Stimulated activated memory B cell treated with anti-CD40 and anti-IgM and Interleukin-4, amounts not matched to agents 10 μg/mL and 1 μg/mL and 100 μg/mL, for 72 hours (primary cell): ENCODE results near the gene MPEG1.
A peak's percentile ranks its signal among the peaks of the same experiment; 100 is the strongest.

ENCODE experiments used
- ATAC-seq: fragments of 150-1000 bp; cut with Tn5 transposase; 2 replicates; pipeline ENCODE4 v1.10.0; 2021
- H3K27ac Mint-ChIP-seq: one replicate; pipeline ENCODE4 v1.8.0; 2022; ENCODE audit warnings: mild to moderate bottlenecking, mixed read lengths
- H3K27me3 Mint-ChIP-seq: one replicate; pipeline ENCODE4 v1.8.0; 2022; ENCODE audit warnings: mixed read lengths
- H3K36me3 Mint-ChIP-seq: one replicate; pipeline ENCODE4 v1.8.0; 2022; ENCODE audit warnings: mixed read lengths
- H3K4me1 Mint-ChIP-seq: one replicate; pipeline ENCODE4 v1.8.0; 2022; ENCODE audit warnings: mixed read lengths
- H3K4me3 Mint-ChIP-seq: one replicate; pipeline ENCODE4 v1.8.0; 2022; ENCODE audit warnings: mild to moderate bottlenecking, moderate library complexity, mixed read lengths
- H3K9me3 Mint-ChIP-seq: one replicate; pipeline ENCODE4 v1.8.0; 2022; ENCODE audit warnings: mixed read lengths

MPEG1 gene, protein sequence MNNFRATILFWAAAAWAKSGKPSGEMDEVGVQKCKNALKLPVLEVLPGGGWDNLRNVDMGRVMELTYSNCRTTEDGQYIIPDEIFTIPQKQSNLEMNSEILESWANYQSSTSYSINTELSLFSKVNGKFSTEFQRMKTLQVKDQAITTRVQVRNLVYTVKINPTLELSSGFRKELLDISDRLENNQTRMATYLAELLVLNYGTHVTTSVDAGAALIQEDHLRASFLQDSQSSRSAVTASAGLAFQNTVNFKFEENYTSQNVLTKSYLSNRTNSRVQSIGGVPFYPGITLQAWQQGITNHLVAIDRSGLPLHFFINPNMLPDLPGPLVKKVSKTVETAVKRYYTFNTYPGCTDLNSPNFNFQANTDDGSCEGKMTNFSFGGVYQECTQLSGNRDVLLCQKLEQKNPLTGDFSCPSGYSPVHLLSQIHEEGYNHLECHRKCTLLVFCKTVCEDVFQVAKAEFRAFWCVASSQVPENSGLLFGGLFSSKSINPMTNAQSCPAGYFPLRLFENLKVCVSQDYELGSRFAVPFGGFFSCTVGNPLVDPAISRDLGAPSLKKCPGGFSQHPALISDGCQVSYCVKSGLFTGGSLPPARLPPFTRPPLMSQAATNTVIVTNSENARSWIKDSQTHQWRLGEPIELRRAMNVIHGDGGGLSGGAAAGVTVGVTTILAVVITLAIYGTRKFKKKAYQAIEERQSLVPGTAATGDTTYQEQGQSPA

DNA sequence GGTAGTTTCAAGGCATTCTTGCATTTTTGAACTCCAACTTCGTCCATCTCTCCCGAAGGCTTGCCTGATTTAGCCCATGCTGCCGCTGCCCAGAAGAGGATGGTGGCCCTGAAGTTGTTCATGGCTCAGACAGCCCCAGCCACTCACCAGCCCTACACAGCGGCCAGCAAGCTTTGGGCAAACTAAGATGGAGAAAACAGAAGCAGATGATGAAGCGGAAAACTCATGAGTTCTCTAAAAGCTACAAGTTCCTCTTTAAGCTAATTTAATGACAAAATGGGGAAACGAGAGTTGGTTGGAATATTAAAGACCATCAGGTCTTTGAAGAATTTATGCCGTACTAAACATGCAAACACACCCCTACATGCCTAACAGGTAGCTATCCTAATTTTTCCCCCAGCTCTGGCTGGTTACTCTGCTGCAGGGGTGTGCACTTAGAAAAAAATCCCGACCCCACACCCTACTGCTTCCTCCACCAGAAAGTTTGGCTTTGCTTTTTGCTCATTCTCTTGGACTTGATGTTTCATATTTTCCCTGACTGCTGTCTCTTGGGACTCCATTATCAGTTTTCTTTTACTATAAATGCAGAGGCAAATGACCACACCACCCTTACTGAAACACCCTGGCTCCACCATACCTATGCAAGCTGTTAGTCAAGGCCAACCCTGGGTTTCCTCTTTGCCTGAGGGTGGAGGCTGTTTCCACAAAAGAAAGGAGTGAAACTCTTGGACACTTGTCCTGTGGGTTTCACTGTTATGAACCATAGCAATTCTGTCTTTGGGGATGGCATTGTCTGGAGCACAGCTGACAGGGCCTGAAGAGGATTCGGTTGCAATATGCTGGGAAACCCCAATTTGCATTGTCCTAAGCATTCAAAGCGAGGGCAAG lies at the start of gene MPEG1:
TSS of gene MPEG1 (minus strand) at position 184 of the 888 bp plus-strand sequence. CDS start at position 122, 62 bp downstream.
- peak within 1 kb of the TSS; percentile 92 for H3K27ac Mint-ChIP-seq
- peak; percentile 63 for ATAC-seq
- H3K9me3 Mint-ChIP-seq: peaks cover 3% of the 10 kb centered on the region
- peaks cover 93% of the 10 kb centered on the region for H3K4me1 Mint-ChIP-seq
- peak within 1 kb of the TSS; percentile 93 for H3K4me3 Mint-ChIP-seq
- H3K27me3 Mint-ChIP-seq: no peaks in the 10 kb centered on the region
- H3K36me3 Mint-ChIP-seq: peaks cover 5% of the 10 kb centered on the region

DNA sequence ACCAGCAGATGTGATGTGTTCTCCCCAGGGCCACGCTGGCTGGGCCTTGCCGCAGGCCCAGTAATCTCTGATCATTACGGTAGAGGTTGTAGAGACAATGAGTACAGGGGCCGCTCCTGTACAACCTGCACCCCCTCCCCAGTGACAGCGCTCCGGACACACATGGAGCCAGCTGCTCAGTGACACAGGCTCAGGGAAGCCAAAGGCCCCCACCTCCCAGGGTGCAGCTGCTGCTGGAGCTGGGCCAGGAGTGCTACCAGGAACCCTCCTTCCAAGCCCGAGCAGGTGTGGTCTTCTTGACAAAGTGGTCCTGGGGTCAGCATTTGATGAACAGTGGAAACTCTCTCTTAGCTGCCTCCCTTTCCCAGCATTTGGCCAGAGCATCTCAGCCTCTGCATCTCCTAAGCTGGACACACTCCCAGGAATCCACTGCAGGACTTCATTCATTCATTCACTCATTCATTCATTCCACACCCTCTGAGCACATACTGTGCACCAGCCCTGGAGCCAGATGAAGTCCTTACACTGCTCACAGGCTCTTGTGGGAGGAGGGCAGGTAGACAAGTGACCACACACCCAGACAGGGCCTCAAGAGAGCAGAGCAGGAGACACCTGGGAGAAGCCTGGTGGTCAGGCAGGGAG lies 49.6 kb upstream of the MPEG1 start:
- Mint-ChIP-seq H3K4me3 (no peak overlapping the region), H3K36me3 (no peaks in the 10 kb centered on the region), H3K4me1 (peaks cover 68% of the 10 kb centered on the region), H3K27ac (no peak overlapping the region), H3K27me3 (no peaks in the 10 kb centered on the region), H3K9me3 (no peaks in the 10 kb centered on the region)
- ATAC-seq: no peak

DNA sequence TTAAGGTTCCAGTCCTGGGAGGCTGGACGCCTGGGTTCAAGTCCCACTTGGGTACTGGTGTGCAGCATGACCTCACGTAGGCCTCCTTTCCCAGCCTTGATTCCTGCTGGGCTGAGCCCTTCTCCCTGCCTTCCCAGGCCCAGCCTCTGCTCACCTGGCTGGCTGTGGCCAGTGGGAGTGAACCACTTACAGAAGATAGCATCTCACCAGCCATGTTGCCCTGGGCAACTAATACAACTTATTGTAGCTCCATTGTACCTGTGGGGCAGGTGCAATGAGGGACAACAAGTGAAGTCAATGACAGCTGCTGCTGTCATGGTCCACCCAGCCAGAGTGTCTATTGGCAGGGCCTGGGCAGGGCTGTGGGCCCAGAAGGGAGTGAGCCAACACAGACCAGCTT lies 48.4 kb upstream of the MPEG1 start:
- H3K4me3 Mint-ChIP-seq: no peak overlapping the region
- no peak overlapping the region for H3K27ac Mint-ChIP-seq
- H3K27me3 Mint-ChIP-seq: no peaks in the 10 kb centered on the region
- H3K9me3 Mint-ChIP-seq: no peaks in the 10 kb centered on the region
- H3K36me3 Mint-ChIP-seq: no peaks in the 10 kb centered on the region
- peaks cover 57% of the 10 kb centered on the region for H3K4me1 Mint-ChIP-seq
- ATAC-seq: no peak

DNA sequence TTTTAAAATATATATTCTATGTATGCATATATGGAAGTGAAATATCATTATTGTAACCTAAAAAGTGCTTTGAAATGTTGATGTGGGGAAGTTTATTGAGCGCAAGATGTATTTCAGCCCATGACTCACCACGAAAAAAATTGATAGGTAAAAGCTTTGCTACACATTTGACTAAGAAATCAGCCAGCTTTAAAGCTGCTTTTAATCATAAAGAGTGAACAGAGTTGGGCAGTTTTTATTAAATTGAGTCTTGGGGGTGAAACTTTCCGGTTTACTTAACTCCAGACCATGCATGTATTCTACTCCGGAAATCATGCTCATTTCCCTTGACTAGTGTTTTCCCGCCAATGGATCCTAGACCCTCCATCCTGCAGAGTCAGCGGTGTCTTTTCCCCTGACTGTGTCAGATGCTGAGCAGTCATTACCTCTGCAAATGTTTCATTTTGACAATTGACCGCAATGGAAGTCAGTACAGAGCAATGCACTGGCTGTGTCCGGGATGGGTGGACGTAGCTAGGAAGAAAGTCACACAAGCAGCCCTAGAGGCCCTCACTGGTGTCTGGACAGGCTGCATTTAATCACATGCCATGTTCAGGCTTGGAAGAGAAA lies 47.2 kb upstream of the MPEG1 start:
- H3K27ac Mint-ChIP-seq: no peak overlapping the region
- no peaks in the 10 kb centered on the region for H3K27me3 Mint-ChIP-seq
- no peaks in the 10 kb centered on the region for H3K36me3 Mint-ChIP-seq
- peak; percentile 21 for ATAC-seq
- H3K4me3 Mint-ChIP-seq: no peak overlapping the region
- no peaks in the 10 kb centered on the region for H3K9me3 Mint-ChIP-seq
- H3K4me1 Mint-ChIP-seq: peaks cover 52% of the 10 kb centered on the region

DNA sequence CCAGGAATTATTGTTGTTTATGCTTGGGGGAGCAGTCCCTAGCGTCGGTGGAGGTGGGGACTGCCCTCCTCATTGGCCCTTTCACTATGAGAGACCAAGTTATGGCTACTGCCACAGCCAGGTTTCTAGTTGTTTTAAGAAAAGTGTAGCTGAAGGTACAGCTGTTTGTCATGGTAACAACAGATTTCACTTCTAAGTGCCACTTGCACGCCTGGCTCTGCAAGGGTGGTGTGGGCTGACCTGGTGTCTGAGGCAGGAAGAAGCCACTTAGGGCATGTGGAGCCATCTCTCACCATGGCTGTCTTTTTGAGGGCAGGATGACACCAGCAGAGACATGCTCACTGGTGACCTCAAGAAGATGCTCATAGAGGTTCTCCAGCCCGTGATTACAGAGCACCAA lies 46.3 kb upstream of the MPEG1 start:
- Mint-ChIP-seq H3K9me3 (no peaks in the 10 kb centered on the region), H3K27me3 (no peaks in the 10 kb centered on the region), H3K27ac (no peak overlapping the region), H3K4me3 (no peak overlapping the region), H3K4me1 (peaks cover 55% of the 10 kb centered on the region), H3K36me3 (no peaks in the 10 kb centered on the region)
- ATAC-seq: no peak

DNA sequence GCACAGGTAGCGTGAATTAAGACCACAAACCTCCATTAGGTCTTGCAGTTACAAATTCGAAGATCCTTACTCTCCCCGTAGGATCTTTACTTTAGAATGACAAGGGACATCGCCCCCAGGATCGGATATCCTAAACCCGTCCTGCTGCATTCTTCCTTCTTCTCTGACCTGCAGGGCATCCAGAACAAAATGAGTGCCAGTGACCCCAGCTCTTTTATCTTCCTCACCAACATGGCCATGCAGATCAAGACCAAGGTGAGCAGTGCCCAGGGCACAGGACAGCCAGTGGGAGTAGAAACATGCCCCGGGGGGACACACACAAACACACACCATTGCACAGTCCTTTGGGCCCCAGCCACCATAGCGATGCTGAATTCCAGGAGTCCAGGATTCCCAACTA lies 42.6 kb upstream of the MPEG1 start:
- Mint-ChIP-seq H3K4me3 (no peak overlapping the region), H3K4me1 (peaks cover 32% of the 10 kb centered on the region), H3K36me3 (no peaks in the 10 kb centered on the region), H3K27ac (no peak overlapping the region), H3K27me3 (no peaks in the 10 kb centered on the region), H3K9me3 (no peaks in the 10 kb centered on the region)
- ATAC-seq: no peak

DNA sequence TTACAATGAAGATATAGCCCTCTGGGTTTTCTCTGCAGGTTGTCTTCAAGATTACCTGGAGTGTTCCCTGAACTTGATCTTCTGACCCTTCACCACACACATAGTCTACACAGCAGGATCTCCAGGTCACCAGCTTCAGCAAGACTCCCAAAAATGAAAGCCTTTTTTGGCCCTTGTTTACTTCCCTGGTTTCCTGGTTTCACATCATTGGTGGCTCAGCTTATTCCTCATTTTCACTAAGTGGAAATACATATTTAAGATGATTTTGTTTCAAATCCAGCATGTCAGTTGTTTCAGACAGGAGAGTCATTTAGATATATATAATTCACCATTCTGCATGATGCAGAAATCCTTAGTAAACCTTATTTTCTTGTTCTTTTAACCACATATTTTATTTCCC lies 41.6 kb upstream of the MPEG1 start:
- Mint-ChIP-seq H3K4me1 (peaks cover 23% of the 10 kb centered on the region), H3K9me3 (no peaks in the 10 kb centered on the region), H3K27me3 (no peaks in the 10 kb centered on the region), H3K4me3 (no peak overlapping the region), H3K27ac (peak overlapping the region; percentile 59), H3K36me3 (no peaks in the 10 kb centered on the region)
- no peak for ATAC-seq

DNA sequence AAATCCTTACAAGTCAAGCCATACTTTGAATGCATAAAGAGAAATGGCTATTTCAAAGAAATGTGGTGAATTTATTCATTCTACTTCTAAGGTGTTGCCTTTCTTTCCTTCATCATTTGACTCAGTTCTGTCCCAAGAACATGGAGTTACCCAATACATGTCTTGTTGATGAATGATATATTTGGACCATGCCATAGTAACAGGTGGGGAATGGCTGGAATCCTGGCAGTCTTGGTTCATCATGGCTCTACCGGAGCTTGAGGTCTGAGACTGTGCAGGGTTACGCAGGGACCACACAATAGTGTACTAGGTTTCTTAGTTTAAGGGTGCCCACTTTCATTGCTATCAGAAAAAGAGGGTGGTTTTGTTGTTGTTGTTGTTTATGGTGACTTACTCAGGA lies 40.3 kb upstream of the MPEG1 start:
- Mint-ChIP-seq H3K27me3 (no peaks in the 10 kb centered on the region), H3K4me1 (peaks cover 20% of the 10 kb centered on the region), H3K9me3 (no peaks in the 10 kb centered on the region), H3K27ac (no peak overlapping the region), H3K36me3 (no peaks in the 10 kb centered on the region), H3K4me3 (no peak overlapping the region)
- ATAC-seq: no peak

DNA sequence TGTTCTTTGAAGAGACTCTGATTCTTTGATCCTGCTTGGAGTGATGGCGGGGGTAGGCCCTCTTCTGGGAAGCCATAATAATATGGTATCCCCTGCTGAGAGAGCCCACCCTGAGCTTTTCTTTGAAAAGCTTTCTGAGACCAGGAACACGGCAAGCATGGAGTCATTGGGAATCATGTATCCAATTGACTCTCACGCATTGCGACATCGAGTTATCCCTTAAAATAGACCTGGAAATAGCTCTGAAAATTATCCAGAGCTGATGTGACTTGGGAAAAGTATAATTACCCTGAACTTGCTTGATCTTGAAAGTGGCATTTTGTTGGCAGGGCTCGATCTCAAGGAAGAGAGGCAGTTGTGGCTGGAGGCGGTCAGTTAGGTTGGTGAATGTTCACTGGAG lies 36.8 kb upstream of the MPEG1 start:
- Mint-ChIP-seq H3K9me3 (peaks cover 2% of the 10 kb centered on the region), H3K27ac (no peak overlapping the region), H3K4me1 (peaks cover 17% of the 10 kb centered on the region), H3K36me3 (no peaks in the 10 kb centered on the region), H3K4me3 (no peak overlapping the region), H3K27me3 (no peaks in the 10 kb centered on the region)
- no peak for ATAC-seq

DNA sequence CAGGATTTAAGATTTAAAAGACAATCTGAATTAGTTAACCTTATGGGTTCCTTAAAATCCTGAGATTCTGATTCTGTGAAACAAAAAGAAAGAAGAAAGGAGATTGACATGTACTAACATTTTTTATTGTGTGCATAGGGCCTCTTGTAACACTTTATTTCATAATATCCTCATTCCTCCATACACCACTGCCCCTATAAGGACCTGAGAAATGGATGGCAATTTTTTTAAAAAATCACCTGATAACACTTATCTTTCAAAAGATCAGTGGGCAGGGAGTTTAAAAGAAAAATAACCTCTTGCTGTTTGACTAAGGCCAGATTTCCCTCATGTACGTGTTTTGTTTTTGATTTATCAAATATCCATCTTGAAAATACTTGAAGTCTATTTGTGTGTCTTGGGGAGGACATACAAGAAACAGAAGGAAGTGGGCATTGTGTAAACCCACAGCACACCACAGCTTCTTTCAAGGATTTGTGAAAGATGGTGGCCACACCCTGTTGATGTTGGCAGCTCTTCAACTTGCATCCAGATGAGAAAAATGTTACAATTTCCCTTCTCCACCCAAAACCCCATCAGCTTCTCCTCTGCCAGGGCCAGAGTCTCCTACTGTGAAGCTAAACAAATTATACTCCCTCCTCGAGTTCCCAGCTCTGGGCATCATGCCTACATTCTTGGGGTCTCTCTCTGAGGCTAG lies 35.0 kb upstream of the MPEG1 start:
- H3K27me3 Mint-ChIP-seq: no peaks in the 10 kb centered on the region
- H3K4me3 Mint-ChIP-seq: no peak overlapping the region
- H3K36me3 Mint-ChIP-seq: no peaks in the 10 kb centered on the region
- peaks cover 2% of the 10 kb centered on the region for H3K9me3 Mint-ChIP-seq
- no peak overlapping the region for H3K27ac Mint-ChIP-seq
- ATAC-seq: no peak
- H3K4me1 Mint-ChIP-seq: peaks cover 5% of the 10 kb centered on the region

DNA sequence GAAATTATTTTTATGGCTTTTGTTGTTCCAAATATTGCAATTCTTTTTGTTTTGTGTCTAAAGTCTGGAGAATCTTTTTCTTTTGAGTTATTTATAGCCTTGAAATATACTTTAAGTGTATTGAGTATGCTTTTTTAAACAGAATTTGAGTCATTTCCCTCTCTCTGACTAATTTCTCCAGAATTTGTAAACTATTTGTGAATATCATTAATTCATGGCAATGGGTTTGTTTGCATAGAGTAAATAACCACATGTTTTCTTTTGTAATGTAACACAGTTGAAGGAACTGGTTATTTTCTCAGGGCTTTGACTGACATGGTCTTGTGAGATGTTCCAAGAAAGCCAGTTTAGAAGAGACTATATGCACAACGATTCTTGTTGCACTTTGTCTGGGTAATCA lies 30.9 kb upstream of the MPEG1 start:
- Mint-ChIP-seq H3K4me3 (no peak overlapping the region), H3K4me1 (peaks cover 5% of the 10 kb centered on the region), H3K27ac (no peak overlapping the region), H3K9me3 (peaks cover 10% of the 10 kb centered on the region), H3K36me3 (peaks cover 5% of the 10 kb centered on the region), H3K27me3 (no peaks in the 10 kb centered on the region)
- no peak for ATAC-seq

DNA sequence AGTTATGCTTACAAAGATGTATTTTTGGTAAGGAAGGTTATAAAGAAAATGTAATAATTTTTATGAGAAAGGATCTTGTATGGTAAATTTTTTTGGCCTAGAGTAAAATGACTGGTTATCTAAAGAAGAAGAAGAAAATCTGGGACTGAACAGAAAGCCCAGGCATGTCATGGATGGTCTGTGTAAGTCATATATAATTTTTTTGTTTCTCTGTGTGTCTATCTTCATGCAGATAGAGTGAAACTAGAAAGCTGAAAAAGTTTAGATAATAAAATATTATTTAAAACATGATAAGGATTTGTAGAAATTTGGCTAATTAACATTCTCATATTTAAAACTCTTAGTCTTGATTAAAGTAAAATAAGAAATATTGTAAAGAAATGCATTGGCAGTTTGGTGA lies 27.6 kb upstream of the MPEG1 start:
- Mint-ChIP-seq H3K27me3 (no peaks in the 10 kb centered on the region), H3K27ac (no peak overlapping the region), H3K4me1 (no peaks in the 10 kb centered on the region), H3K36me3 (peaks cover 15% of the 10 kb centered on the region), H3K9me3 (peaks cover 19% of the 10 kb centered on the region), H3K4me3 (no peak overlapping the region)
- no peak for ATAC-seq

DNA sequence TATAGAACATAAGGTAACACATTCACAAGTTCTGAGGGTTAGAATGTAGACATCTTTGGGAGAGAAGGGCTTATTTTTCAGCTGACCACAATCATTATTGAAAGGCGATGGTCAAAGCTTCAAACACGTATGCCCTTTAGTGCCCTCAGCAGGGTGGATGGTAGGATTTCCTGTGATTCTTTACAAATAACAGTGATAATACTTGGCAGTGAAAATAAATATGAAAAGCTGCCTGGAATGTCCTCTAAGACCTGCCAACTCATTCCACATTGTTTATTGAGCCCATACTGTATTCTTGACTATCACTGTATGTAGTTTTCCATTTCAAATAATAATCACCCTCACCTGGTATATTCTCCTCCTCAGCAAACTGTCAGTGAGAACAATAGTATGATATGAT lies 13.7 kb upstream of the MPEG1 start:
- H3K27me3 Mint-ChIP-seq: no peaks in the 10 kb centered on the region
- peaks cover 5% of the 10 kb centered on the region for H3K36me3 Mint-ChIP-seq
- no peak overlapping the region for H3K27ac Mint-ChIP-seq
- H3K4me1 Mint-ChIP-seq: peaks cover 40% of the 10 kb centered on the region
- no peak for ATAC-seq
- H3K9me3 Mint-ChIP-seq: peaks cover 3% of the 10 kb centered on the region
- no peak overlapping the region for H3K4me3 Mint-ChIP-seq

DNA sequence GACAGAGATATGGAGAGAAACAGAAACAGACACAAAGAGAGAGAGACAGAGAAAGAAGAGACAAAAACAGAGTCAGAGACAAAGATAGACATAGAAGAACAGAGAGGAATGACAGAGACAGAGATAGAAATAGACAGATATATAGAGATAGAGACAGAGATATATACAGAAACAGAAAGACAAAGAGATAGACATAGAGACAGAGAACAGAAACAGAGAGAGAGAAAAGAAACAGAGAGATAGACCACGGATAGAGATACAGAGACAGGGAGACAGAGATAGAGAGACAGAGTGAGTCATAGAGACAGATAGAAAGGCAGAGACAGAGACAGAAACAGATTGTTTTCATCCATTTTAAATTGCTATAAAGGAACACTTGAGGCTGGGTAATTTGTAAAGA lies 12.3 kb upstream of the MPEG1 start:
- H3K4me1 Mint-ChIP-seq: peaks cover 51% of the 10 kb centered on the region
- ATAC-seq: no peak
- H3K27ac Mint-ChIP-seq: peak overlapping the region; percentile 59
- H3K27me3 Mint-ChIP-seq: no peaks in the 10 kb centered on the region
- H3K4me3 Mint-ChIP-seq: no peak overlapping the region
- H3K36me3 Mint-ChIP-seq: no peaks in the 10 kb centered on the region
- H3K9me3 Mint-ChIP-seq: no peaks in the 10 kb centered on the region
